ENCODE data around the gene PARD3. TPM values are rescaled to one million over a fixed set of nuclear protein-coding genes. Genes with fewer than 3 reads are reported as not detected.
"Not testable (repeated sequence)": the region's sequence is repeated elsewhere in the genome, so short reads cannot be mapped to it uniquely, and the experiment has no call there.

The PARD3 gene
- total RNA-seq, 1 experiment from 2014 or later, result 154 TPM

GRCh38 chr10:34272316-34272715, 542.8 kb downstream of the PARD3 start:
- BruUV-seq (replicated peaks), result no TSS peak
- no peaks in the 10 kb centered on the region for H3K9me2 ChIP-seq (replicated peaks; ENCODE audit: low read length)
- intact Hi-C loops (cut with micrococcal nuclease), result no loop called here
- H3K27ac ChIP-seq (ENCODE audit: low read length), result no peak overlapping the region
- ChIA-PET POLR2A (ENCODE audit: unreplicated experiment) (no interaction called here), CTCF (no interaction called here)
- H3K9ac ChIP-seq (ENCODE audit: low read length), result no peak overlapping the region
- ATAC-seq (no peak), DNase-seq (no peak)
- no peaks in the 10 kb centered on the region for H4K20me1 ChIP-seq (ENCODE audit: low read length)
- no peaks in the 10 kb centered on the region for H3K27me3 ChIP-seq (ENCODE audit: low read length)
- no peaks in the 10 kb centered on the region for H3K4me1 ChIP-seq (ENCODE audit: insufficient read depth, low read length)
- H3K79me2 ChIP-seq (ENCODE audit: low read length), result no peaks in the 10 kb centered on the region
- H3F3A ChIP-seq (ENCODE audit: low read length, unreplicated experiment), result no peaks in the 10 kb centered on the region
- TF ChIP-seq EZH2 (IDR thresholded peaks at IDR 0.05; ENCODE audit: low read length, unreplicated experiment) (no peak), CTCF (conservative IDR thresholded peaks at IDR 0.05; ENCODE audit: low read depth, low read length) (no peak)
- no peaks in the 10 kb centered on the region for H3K36me3 ChIP-seq (ENCODE audit: low read depth, low read length)
- H2AFZ ChIP-seq (ENCODE audit: low read length), result no peak overlapping the region
- H3K9me3 ChIP-seq (ENCODE audit: low read length), result no peaks in the 10 kb centered on the region
- H3K4me3 ChIP-seq (ENCODE audit: low read length), result no peak overlapping the region
- no peak overlapping the region for H3K4me2 ChIP-seq (ENCODE audit: low read length)

DNA sequence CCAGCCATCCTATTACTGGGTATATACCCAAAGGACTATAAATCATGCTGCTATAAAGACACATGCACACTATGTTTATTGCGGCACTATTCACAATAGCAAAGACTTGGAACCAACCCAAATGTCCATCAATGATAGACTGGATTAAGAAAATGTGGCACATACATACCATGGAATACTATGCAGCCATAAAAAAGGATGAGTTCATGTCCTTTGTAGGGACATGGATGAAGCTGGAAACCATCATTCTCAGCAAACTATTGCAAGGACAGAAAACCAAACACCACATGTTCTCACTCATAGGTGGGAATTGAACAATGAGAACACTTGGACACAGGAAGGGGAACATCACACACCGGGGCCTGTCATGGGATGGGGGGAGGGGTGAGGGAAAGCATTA, 546.7 kb downstream of the PARD3 start:
- POLR2A ChIA-PET (ENCODE audit: unreplicated experiment); H3F3A ChIP-seq (ENCODE audit: low read length, unreplicated experiment): not testable (repeated sequence)

DNA sequence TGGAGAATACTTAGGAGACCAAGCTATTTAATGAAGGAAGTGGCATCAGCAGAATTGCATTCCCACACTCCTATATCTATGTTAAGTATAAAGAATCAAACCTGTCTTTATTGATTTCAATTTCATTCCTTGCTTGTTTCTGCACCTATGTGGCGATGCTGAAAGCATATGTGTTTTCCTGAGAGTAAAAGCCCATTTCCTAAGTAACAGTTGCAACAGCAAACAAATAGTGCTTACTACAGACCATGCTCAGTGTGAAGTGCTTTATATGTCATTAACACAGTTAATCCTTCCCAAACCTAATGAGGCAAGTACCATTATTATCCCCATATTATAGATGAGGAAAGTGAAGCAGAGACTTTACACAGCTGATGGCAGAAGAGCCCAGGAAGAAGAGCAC, 552.1 kb downstream of the PARD3 start:
- Histone ChIP-seq H3K4me1 (ENCODE audit: insufficient read depth, low read length) (no peaks in the 10 kb centered on the region), H4K20me1 (ENCODE audit: low read length) (no peaks in the 10 kb centered on the region), H3K9ac (ENCODE audit: low read length) (no peak overlapping the region), H3K79me2 (ENCODE audit: low read length) (no peaks in the 10 kb centered on the region), H3K4me2 (ENCODE audit: low read length) (no peak overlapping the region), H3K4me3 (ENCODE audit: low read length) (no peak overlapping the region), H3K9me3 (ENCODE audit: low read length) (no peaks in the 10 kb centered on the region), H3K27ac (ENCODE audit: low read length) (no peak overlapping the region), H3K36me3 (ENCODE audit: low read depth, low read length) (no peaks in the 10 kb centered on the region), H3K9me2 (replicated peaks; ENCODE audit: low read length) (no peaks in the 10 kb centered on the region), H3K27me3 (ENCODE audit: low read length) (no peaks in the 10 kb centered on the region), H2AFZ (ENCODE audit: low read length) (no peak overlapping the region), H3F3A (ENCODE audit: low read length, unreplicated experiment) (no peaks in the 10 kb centered on the region)
- no peak for TF ChIP-seq EZH2 (IDR thresholded peaks at IDR 0.05; ENCODE audit: low read length, unreplicated experiment)
- TF ChIP-seq CTCF (conservative IDR thresholded peaks at IDR 0.05; ENCODE audit: low read depth, low read length), result peak; percentile 96
- DNase-seq, result peak; percentile 71
- ATAC-seq, result peak; percentile 68
- ChIA-PET CTCF (interaction anchor here (0.6 kb wide), 1 partner anchor 318 kb away, joined by 3 read pairs; no protein-coding TSS in a partner anchor), POLR2A (ENCODE audit: unreplicated experiment) (interaction anchor here (0.6 kb wide), 2 partner anchors 277 to 399 kb away, joined by 3 read pairs; no protein-coding TSS in a partner anchor)
- BruUV-seq (replicated peaks), result no TSS peak
- intact Hi-C loops (cut with micrococcal nuclease), result loop anchor here (1.0 kb wide), 1 partner anchor 375 kb away; no protein-coding TSS in a partner anchor

More for the DNA sequence above, 546.7 kb downstream of the PARD3 start:
- H3K4me1 ChIP-seq (ENCODE audit: insufficient read depth, low read length); BruUV-seq (replicated peaks); ATAC-seq; H3K27ac ChIP-seq (ENCODE audit: low read length); H3K4me3 ChIP-seq (ENCODE audit: low read length); H2AFZ ChIP-seq (ENCODE audit: low read length); H3K36me3 ChIP-seq (ENCODE audit: low read depth, low read length); DNase-seq; H3K4me2 ChIP-seq (ENCODE audit: low read length); H3K9me2 ChIP-seq (replicated peaks; ENCODE audit: low read length); H3K27me3 ChIP-seq (ENCODE audit: low read length); H3K9me3 ChIP-seq (ENCODE audit: low read length); H3K9ac ChIP-seq (ENCODE audit: low read length); intact Hi-C loops (cut with micrococcal nuclease); H3K79me2 ChIP-seq (ENCODE audit: low read length); CTCF ChIA-PET; H4K20me1 ChIP-seq (ENCODE audit: low read length): not testable (repeated sequence)
